ENCODE results near the gene RASAL2. TPM values are rescaled to one million over a fixed set of nuclear protein-coding genes. Genes with fewer than 3 reads are reported as not detected.

RASAL2 gene
- total and polyA plus RNA-seq, 2 experiments from 2014 or later: 16.0 to 42.2 TPM

DNA sequence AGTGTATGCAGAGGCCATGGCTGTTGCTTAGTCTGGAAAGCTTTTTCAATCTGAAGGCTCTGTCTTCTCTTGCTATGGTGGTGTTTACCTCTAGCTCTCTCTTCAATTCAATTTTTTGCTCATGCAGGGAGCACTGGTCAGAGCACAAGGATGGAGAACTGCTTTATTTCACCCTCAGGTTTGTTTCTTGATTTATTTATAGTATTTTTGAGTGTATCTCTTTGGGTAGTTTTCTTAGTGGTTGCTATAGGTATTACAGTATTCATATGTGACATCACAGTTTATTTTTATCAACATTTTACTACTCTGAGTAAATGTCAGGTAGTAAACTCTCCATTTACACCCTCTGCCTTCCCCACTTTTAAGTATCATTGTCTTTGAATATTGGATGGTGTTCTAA lies 147.9 kb downstream of the RASAL2 start:
- Histone ChIP-seq H2AFZ (no peak overlapping the region), H3K4me3 (no peak overlapping the region), H3K36me3 (ENCODE audit: insufficient read depth) (no peaks in the 10 kb centered on the region), H3K79me2 (replicated peaks; ENCODE audit: insufficient read depth) (peaks cover 76% of the 10 kb centered on the region), H3K4me1 (ENCODE audit: insufficient read depth) (peaks cover 25% of the 10 kb centered on the region), H3K4me2 (no peak overlapping the region), H3K27me3 (ENCODE audit: insufficient read depth) (no peaks in the 10 kb centered on the region), H3F3A (replicated peaks; ENCODE audit: low read depth) (no peaks in the 10 kb centered on the region), H3K27ac (ENCODE audit: low read depth) (no peak overlapping the region), H4K20me1 (replicated peaks; ENCODE audit: insufficient read depth) (no peaks in the 10 kb centered on the region), H3K9me2 (ENCODE audit: insufficient read depth) (no peaks in the 10 kb centered on the region)
- DNase-seq (ENCODE audit: low spot score): no peak
- ATAC-seq: no peak
- TF ChIP-seq POLR2AphosphoS5 (IDR thresholded peaks at IDR 0.05; ENCODE audit: low read depth): no peak
- TF ChIP-seq, protein P1, sequence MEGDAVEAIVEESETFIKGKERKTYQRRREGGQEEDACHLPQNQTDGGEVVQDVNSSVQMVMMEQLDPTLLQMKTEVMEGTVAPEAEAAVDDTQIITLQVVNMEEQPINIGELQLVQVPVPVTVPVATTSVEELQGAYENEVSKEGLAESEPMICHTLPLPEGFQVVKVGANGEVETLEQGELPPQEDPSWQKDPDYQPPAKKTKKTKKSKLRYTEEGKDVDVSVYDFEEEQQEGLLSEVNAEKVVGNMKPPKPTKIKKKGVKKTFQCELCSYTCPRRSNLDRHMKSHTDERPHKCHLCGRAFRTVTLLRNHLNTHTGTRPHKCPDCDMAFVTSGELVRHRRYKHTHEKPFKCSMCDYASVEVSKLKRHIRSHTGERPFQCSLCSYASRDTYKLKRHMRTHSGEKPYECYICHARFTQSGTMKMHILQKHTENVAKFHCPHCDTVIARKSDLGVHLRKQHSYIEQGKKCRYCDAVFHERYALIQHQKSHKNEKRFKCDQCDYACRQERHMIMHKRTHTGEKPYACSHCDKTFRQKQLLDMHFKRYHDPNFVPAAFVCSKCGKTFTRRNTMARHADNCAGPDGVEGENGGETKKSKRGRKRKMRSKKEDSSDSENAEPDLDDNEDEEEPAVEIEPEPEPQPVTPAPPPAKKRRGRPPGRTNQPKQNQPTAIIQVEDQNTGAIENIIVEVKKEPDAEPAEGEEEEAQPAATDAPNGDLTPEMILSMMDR (conservative IDR thresholded peaks at IDR 0.05; ENCODE audit: low read depth in 2 of 2): peak in 1 of 2 experiments; percentile 45; a peak in 2 of 4 replicates
- Mint-ChIP-seq H3K36me3 (ENCODE audit: low read depth) (peaks cover 2% of the 10 kb centered on the region; the same call in 2 of the 3 replicates), H3K4me1 (peaks cover 17% of the 10 kb centered on the region), H3K9me3 (peaks cover 7% of the 10 kb centered on the region; the same call in 1 of the 3 replicates), H3K27ac (no peak overlapping the region), H3K4me3 (no peak overlapping the region), H3K27me3 (ENCODE audit: insufficient read depth, low read depth, poor library complexity) (peaks cover 6% of the 10 kb centered on the region)

DNA sequence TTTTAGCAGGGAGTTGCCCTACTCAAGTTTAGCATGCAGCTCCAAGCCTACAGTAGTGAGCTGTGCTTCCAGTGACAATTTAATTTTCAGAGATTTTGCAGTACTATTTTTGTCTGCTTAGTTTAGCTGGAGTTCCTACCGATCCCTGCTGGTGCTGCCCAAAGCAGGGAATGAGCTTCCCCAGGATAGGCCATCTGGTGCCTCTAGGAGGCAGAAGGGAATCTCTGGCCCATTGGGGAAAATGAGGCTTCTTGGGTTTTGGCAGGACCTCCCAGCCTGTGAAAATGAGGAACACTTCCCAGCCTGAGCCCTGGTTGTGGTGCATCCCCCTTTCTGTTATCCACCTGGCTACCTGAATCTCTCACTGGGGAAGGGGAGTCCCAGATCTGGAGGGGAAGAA lies 149.2 kb downstream of the RASAL2 start:
- Histone ChIP-seq H3K4me2 (no peak overlapping the region), H3K36me3 (ENCODE audit: insufficient read depth) (no peaks in the 10 kb centered on the region; the same call in 1 of the 2 replicates), H4K20me1 (replicated peaks; ENCODE audit: insufficient read depth) (no peaks in the 10 kb centered on the region), H3F3A (replicated peaks; ENCODE audit: low read depth) (no peaks in the 10 kb centered on the region), H3K79me2 (replicated peaks; ENCODE audit: insufficient read depth) (peaks cover 84% of the 10 kb centered on the region), H3K9me2 (ENCODE audit: insufficient read depth) (no peaks in the 10 kb centered on the region), H3K4me3 (no peak overlapping the region), H3K27me3 (ENCODE audit: insufficient read depth) (no peaks in the 10 kb centered on the region), H3K27ac (ENCODE audit: low read depth) (no peak overlapping the region), H2AFZ (no peak overlapping the region), H3K4me1 (ENCODE audit: insufficient read depth) (peaks cover 25% of the 10 kb centered on the region)
- peaks cover 17% of the 10 kb centered on the region for H3K4me1 Mint-ChIP-seq
- H3K9me3 Mint-ChIP-seq: peaks cover 20% of the 10 kb centered on the region
- H3K4me3 Mint-ChIP-seq: no peak overlapping the region
- DNase-seq (ENCODE audit: low spot score): peak; percentile 19
- peak; percentile 64 for ATAC-seq
- H3K27ac Mint-ChIP-seq: no peak overlapping the region
- TF ChIP-seq, protein P1 (conservative IDR thresholded peaks at IDR 0.05; ENCODE audit: low read depth in 2 of 2): peak; percentile 12 to 54; a peak in 2 of 4 replicates
- no peak for TF ChIP-seq EZH2phosphoT487 (IDR thresholded peaks at IDR 0.05; ENCODE audit: unreplicated experiment)
- peaks cover 11% of the 10 kb centered on the region for H3K27me3 Mint-ChIP-seq (ENCODE audit: insufficient read depth, low read depth, poor library complexity)
- peaks cover 15% of the 10 kb centered on the region for H3K36me3 Mint-ChIP-seq (ENCODE audit: low read depth)

DNA sequence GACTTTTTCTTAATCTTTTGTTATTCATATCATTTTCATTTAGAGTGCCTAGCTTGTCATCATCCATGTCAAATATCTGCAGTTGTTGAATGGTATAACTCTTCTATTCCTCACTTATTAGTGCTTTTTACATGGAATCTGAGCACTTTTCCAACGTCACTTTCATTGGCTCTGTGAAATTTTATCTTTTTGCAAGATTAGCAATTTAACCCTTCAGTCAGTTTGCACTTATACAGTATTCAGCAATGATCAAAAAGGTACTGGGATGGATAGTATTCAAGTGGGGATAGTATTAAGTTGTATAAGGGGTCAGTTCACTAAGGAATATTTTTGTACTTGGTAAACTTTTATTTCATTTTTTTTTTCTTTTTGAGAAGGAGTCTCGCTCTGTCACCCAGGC lies 150.0 kb downstream of the RASAL2 start:
- DNase-seq (ENCODE audit: low spot score): no peak
- Histone ChIP-seq H3K36me3 (ENCODE audit: insufficient read depth) (no peaks in the 10 kb centered on the region; the same call in 1 of the 2 replicates), H3K27me3 (ENCODE audit: insufficient read depth) (no peaks in the 10 kb centered on the region), H3K4me2 (no peak overlapping the region), H3K4me3 (no peak overlapping the region), H2AFZ (no peak overlapping the region), H3K9me2 (ENCODE audit: insufficient read depth) (no peaks in the 10 kb centered on the region), H3K79me2 (replicated peaks; ENCODE audit: insufficient read depth) (peaks cover 90% of the 10 kb centered on the region), H3K4me1 (ENCODE audit: insufficient read depth) (peaks cover 25% of the 10 kb centered on the region), H3K27ac (ENCODE audit: low read depth) (no peak overlapping the region), H4K20me1 (replicated peaks; ENCODE audit: insufficient read depth) (no peaks in the 10 kb centered on the region), H3F3A (replicated peaks; ENCODE audit: low read depth) (no peaks in the 10 kb centered on the region)
- Mint-ChIP-seq H3K36me3 (ENCODE audit: low read depth) (peaks cover 23% of the 10 kb centered on the region), H3K4me1 (peaks cover 15% of the 10 kb centered on the region), H3K27me3 (ENCODE audit: insufficient read depth, low read depth, poor library complexity) (peaks cover 12% of the 10 kb centered on the region), H3K9me3 (peaks cover 28% of the 10 kb centered on the region), H3K4me3 (no peak overlapping the region), H3K27ac (no peak overlapping the region)
- no peak for ATAC-seq
- TF ChIP-seq EZH2phosphoT487 (IDR thresholded peaks at IDR 0.05; ENCODE audit: unreplicated experiment) (no peak), STAT1 (IDR thresholded peaks at IDR 0.05; ENCODE audit: unreplicated experiment) (no peak), NANOG (IDR thresholded peaks at IDR 0.05; ENCODE audit: borderline replicate concordance) (no peak), JUNB (IDR thresholded peaks at IDR 0.05; ENCODE audit: unreplicated experiment) (no peak), EZH2 (IDR thresholded peaks at IDR 0.05; ENCODE audit: low read depth, unreplicated experiment) (no peak)
- TF ChIP-seq, protein P2, sequence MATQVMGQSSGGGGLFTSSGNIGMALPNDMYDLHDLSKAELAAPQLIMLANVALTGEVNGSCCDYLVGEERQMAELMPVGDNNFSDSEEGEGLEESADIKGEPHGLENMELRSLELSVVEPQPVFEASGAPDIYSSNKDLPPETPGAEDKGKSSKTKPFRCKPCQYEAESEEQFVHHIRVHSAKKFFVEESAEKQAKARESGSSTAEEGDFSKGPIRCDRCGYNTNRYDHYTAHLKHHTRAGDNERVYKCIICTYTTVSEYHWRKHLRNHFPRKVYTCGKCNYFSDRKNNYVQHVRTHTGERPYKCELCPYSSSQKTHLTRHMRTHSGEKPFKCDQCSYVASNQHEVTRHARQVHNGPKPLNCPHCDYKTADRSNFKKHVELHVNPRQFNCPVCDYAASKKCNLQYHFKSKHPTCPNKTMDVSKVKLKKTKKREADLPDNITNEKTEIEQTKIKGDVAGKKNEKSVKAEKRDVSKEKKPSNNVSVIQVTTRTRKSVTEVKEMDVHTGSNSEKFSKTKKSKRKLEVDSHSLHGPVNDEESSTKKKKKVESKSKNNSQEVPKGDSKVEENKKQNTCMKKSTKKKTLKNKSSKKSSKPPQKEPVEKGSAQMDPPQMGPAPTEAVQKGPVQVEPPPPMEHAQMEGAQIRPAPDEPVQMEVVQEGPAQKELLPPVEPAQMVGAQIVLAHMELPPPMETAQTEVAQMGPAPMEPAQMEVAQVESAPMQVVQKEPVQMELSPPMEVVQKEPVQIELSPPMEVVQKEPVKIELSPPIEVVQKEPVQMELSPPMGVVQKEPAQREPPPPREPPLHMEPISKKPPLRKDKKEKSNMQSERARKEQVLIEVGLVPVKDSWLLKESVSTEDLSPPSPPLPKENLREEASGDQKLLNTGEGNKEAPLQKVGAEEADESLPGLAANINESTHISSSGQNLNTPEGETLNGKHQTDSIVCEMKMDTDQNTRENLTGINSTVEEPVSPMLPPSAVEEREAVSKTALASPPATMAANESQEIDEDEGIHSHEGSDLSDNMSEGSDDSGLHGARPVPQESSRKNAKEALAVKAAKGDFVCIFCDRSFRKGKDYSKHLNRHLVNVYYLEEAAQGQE (IDR thresholded peaks at IDR 0.05; ENCODE audit: unreplicated experiment): no peak
- TF ChIP-seq, protein P1 (conservative IDR thresholded peaks at IDR 0.05; ENCODE audit: low read depth in 2 of 2): no peak

Measured in GM23338 (cell line).